BJ (cell line): ENCODE measurements around the gene MAP1LC3B. TPM values are rescaled to one million over a fixed set of nuclear protein-coding genes. Genes with fewer than 3 reads are reported as not detected.
"Not testable (repeated sequence)": the region's sequence is repeated elsewhere in the genome, so short reads cannot be mapped to it uniquely, and the experiment has no call there.

Experiments used
- CTCF ChIA-PET: fragments of 350-600 bp; formaldehyde crosslinking; extraction: SDS; loops from one replicate; lab custom pipeline; 2021; ENCODE audit warnings: antibody characterized with exemption, inconsistent platforms; lab: Yijun Ruan, JAX
- POLR2A ChIA-PET: fragments of 300-600 bp; sonication (Branson Sonifier 250); formaldehyde crosslinking; extraction: SDS; loops from one replicate; lab custom pipeline; 2021; ENCODE audit warnings: antibody characterized with exemption; lab: Charles Lee
- DNase-seq: peaks from one replicate; pipeline ENCODE4 v3.0.0-alpha.2; 2011; ENCODE audit warnings: low read depth
- H3K27me3 ChIP-seq: 2 replicates; pipeline ENCODE4 v1.6.0; 2011; ENCODE audit warnings: low read length; ENCODE audit not compliant: control insufficient read depth, insufficient read depth
- H3K36me3 ChIP-seq: 2 replicates; pipeline ENCODE4 v1.5.1; 2011; ENCODE audit warnings: low read length; ENCODE audit not compliant: control insufficient read depth, insufficient read depth
- H3K4me3 ChIP-seq: 2 replicates; pipeline ENCODE4 v1.5.1; 2011; ENCODE audit warnings: low read depth, mild to moderate bottlenecking, control low read depth, low read length
- polyA plus RNA-seq: library from polyadenylated mRNA; depleted of rRNA; stranded (reverse); fragments of >200 nt; gene quantifications from 2 replicates; pipeline ENCODE4 v1.2.3, GENCODE V29; 2011
- TF ChIP-seq, protein P1 (sequence below): IDR thresholded peaks from 2 replicates; pipeline ENCODE4 v1.5.1; 2011; ENCODE audit warnings: low read depth, mild to moderate bottlenecking, control low read depth, inconsistent platforms, low read length, moderate library complexity; ENCODE audit not compliant: insufficient read depth

MAP1LC3B gene
- polyA plus RNA-seq, 1 experiment, result 29.0 TPM

DNA sequence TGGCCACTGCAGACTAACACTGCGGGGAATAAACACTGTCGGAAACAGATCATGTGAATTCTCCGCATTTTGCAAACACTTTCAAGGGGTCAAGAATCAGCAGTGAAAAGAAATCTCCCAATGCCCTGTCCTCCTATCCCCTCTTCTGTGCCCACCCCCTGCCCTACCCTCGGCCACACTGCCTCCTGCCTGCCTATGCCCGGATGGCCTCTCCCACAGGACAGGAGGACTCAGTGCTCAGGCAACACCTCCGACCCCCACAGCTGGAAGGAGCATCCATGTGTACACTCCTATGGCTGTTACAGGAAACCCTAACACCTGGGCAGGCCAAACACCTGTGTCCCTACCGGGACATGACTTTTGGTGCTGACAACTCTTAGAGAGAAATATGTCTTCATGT is 33.0 kb upstream of the MAP1LC3B start:
- ChIA-PET CTCF (interaction anchor here (0.6 kb wide), 1 partner anchor 298 kb away, joined by 3 read pairs; no protein-coding TSS in a partner anchor), POLR2A (no interaction called here)
- no peak overlapping the region for H3K4me3 ChIP-seq
- TF ChIP-seq, protein P1, sequence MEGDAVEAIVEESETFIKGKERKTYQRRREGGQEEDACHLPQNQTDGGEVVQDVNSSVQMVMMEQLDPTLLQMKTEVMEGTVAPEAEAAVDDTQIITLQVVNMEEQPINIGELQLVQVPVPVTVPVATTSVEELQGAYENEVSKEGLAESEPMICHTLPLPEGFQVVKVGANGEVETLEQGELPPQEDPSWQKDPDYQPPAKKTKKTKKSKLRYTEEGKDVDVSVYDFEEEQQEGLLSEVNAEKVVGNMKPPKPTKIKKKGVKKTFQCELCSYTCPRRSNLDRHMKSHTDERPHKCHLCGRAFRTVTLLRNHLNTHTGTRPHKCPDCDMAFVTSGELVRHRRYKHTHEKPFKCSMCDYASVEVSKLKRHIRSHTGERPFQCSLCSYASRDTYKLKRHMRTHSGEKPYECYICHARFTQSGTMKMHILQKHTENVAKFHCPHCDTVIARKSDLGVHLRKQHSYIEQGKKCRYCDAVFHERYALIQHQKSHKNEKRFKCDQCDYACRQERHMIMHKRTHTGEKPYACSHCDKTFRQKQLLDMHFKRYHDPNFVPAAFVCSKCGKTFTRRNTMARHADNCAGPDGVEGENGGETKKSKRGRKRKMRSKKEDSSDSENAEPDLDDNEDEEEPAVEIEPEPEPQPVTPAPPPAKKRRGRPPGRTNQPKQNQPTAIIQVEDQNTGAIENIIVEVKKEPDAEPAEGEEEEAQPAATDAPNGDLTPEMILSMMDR, result no peak
- no peak for DNase-seq
- no peaks in the 10 kb centered on the region for H3K27me3 ChIP-seq
- H3K36me3 ChIP-seq, result peaks cover 22% of the 10 kb centered on the region

DNA sequence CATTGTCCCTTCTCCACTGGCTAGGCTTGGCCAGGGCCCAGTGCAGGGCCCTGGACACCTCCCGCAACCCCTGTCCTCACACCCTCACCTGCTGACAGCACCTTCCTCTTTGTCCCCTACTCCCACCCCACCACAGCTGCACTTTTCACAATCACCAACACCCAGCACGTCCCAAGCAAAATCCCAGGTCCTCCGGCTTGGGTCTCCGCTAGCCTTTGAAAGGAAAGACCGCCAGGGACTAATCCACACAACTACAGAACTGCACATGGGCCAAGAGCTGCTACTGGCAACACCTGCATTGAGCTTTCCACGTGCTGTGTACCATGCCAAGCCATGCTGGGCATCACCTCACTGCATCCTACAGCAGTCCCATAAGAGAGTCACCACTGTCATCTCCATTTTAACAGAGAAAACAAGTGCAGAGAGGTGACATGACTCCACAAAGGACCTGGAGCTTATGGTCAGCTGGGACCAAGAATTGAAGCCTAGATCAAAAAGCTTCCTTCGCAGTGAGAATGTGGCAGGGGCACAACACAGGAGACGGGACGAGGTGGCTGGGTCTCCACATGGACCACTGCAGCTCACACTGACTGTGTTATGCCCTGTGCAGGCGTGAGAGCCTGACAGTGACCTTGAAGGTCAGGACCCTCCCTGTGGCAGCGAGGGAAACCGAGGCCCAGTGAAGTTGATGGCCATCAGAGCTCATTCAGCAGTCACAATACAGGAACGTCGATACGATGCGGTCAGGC is 31.1 kb upstream of the MAP1LC3B start:
- ChIA-PET POLR2A (no interaction called here), CTCF (no interaction called here)
- TF ChIP-seq, protein P1, result no peak
- no peak overlapping the region for H3K4me3 ChIP-seq
- peaks cover 25% of the 10 kb centered on the region for H3K36me3 ChIP-seq
- no peak for DNase-seq
- H3K27me3 ChIP-seq, result no peaks in the 10 kb centered on the region

DNA sequence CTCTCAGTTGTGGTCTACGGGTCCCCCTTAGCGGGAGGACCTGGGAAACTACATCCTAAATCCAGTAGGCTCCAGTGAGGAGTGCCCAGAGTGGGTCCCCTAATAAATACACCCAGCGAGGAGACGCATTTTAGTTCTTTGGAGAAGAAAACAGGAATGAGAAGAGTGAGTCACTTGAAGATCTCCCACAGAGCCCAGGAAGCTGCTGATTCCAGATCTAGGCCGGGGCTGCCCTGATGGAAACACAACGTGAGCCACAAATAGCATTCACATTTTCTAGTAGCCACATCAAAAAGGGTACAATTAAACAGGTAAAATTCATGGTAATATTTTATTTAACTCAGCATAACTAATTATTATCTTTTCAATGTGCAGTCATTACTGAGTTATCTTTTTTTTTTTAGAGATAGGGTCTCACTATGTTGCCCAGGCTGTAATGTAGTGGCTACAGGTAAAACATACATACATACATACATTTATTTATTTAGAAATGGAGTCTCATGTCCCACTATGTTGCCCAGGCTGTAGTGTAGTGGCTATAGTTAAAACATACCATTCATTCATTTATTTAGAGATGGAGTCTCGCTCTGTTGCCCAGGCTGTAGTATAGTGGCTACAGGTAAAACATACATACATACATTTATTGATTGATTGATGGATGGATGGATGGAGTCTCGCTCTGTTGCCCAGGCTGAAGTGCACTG is 30.1 kb upstream of the MAP1LC3B start:
- peaks cover 23% of the 10 kb centered on the region for H3K36me3 ChIP-seq
- POLR2A ChIA-PET, result no interaction called here
- CTCF ChIA-PET, result interaction anchor here (0.6 kb wide), 1 partner anchor 8 kb away, joined by 5 read pairs; no protein-coding TSS in a partner anchor
- H3K27me3 ChIP-seq, result no peaks in the 10 kb centered on the region
- TF ChIP-seq, protein P1, result no peak
- no peak overlapping the region for H3K4me3 ChIP-seq
- no peak for DNase-seq

DNA sequence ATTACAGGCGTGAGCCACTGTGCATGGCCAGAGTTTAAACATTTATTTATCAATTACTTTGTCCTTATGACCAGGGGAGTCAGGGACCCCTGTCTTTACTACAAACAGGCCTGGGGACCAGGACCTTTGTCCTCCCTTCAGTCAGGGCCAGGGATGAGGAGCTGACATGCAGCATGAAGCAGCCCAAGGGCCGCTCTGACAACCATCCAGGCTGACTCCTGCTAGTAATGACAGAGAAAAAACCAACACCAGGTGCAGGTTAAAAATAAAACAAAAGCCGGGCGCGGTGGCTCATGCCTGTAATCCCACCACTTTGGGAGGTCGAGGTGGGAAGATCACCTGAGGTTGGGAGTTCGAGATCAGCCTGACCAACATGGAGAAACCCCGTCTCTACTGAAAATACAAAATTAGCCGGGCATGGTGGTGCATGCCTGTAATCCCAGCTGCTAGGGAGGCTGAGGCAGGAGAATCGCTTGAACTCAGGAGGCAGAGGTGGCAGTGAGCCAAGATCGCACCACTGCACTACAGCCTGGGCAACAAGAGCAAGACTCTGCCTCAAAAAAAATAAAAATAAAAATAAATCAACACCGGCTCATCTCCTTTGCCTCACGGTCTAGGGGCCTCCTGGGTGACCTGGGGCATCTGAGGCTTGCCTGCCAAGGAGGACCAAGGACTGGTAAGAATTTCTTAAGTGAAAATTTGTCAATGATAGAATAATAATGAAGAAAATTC is 29.1 kb upstream of the MAP1LC3B start:
- H3K36me3 ChIP-seq, result peaks cover 23% of the 10 kb centered on the region
- H3K4me3 ChIP-seq, POLR2A ChIA-PET, H3K27me3 ChIP-seq, DNase-seq: not testable (repeated sequence)
- CTCF ChIA-PET, result interaction anchor here (0.6 to 1.1 kb wide), 2 partner anchors 20 to 291 kb away, joined by 3 to 6 read pairs; partner anchors contain the start of gene FBXO31

DNA sequence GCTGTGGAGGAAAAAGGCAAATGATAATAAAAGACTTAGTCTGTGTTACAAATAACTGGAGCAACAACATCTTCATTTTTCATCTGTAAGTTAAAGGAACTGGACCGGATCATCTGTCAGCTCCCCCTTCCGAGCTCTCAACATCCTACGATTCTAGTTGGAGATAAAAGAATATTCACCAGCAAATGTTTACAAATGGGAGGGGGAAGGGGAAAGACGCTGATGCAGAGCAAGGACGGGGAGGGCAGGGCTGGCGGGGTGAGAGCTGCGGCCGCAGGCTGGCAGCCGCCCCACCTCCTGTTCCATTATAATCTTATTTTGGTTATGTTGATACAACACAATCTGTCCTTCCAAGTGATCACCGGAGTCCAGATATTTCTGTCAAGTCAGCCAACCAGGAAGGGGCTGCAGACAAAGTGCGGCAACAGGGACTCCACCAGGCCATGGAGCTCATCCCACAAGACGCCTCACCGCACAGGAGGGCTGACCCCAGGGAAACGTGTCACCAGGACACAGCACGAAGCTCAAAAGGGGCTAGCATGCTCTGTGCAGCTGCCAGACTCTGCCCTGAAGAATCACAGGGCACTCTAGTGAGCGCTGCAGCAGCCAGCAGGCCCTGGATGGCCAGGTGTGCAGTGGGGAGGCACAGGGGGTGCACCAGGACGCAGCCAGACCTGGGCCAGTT is 28.2 kb upstream of the MAP1LC3B start:
- TF ChIP-seq, protein P1, result no peak
- no peak overlapping the region for H3K4me3 ChIP-seq
- POLR2A ChIA-PET, result no interaction called here
- DNase-seq, result no peak
- H3K27me3 ChIP-seq, result no peaks in the 10 kb centered on the region
- CTCF ChIA-PET, result interaction anchor here (0.7 to 1.6 kb wide), 3 partner anchors 10 to 19 kb away, joined by 3 to 6 read pairs (median 3); partner anchors contain the start of gene FBXO31
- peaks cover 16% of the 10 kb centered on the region for H3K36me3 ChIP-seq
